HEK293T (cell line): ENCODE data around the gene FABP6.
"Not testable (repeated sequence)": the region's sequence is repeated elsewhere in the genome, so short reads cannot be mapped to it uniquely, and the experiment has no call there.

Experiments used
- CTCF ChIA-PET: fragments of 350-600 bp; formaldehyde crosslinking; extraction: SDS; loops from one replicate; lab custom pipeline; 2021; ENCODE audit warnings: antibody characterized with exemption, inconsistent platforms; lab: Yijun Ruan, JAX
- POLR2A ChIA-PET: fragments of 350-600 bp; formaldehyde crosslinking; extraction: SDS; loops from one replicate; lab custom pipeline; 2020; ENCODE audit warnings: antibody characterized with exemption, inconsistent platforms; lab: Yijun Ruan, JAX
- DNase-seq: peaks from one replicate; pipeline ENCODE4 v3.0.0; 2012; ENCODE audit warnings: mixed read lengths; ENCODE audit errors: extremely low spot score
- ARNT ChIP-seq: fragments of 450-650 bp; IDR thresholded peaks from 2 replicates; pipeline ENCODE4 v1.6.1; 2017; ENCODE audit warnings: mild to moderate bottlenecking
- BHLHE40 ChIP-seq: fragments of 450-650 bp; IDR thresholded peaks from 2 replicates; pipeline ENCODE4 v1.6.1; 2016; ENCODE audit warnings: mild to moderate bottlenecking, moderate library complexity, borderline replicate concordance
- CTBP1 ChIP-seq: fragments of 450-650 bp; IDR thresholded peaks from 2 replicates; pipeline ENCODE4 v1.6.1; 2016; ENCODE audit warnings: borderline replicate concordance
- ELF4 ChIP-seq: fragments of 450-650 bp; IDR thresholded peaks from 2 replicates; pipeline ENCODE4 v1.6.1; 2017; ENCODE audit warnings: antibody characterized with exemption
- FOXA1 ChIP-seq: fragments of 450-650 bp; IDR thresholded peaks from 2 replicates; pipeline ENCODE4 v1.6.1; 2016; ENCODE audit warnings: mild to moderate bottlenecking
- FOXK2 ChIP-seq: fragments of 450-650 bp; IDR thresholded peaks from 2 replicates; pipeline ENCODE4 v1.6.1; 2016; ENCODE audit warnings: mild to moderate bottlenecking
- FOXM1 ChIP-seq: fragments of 450-650 bp; IDR thresholded peaks from 2 replicates; pipeline ENCODE4 v1.6.1; 2017; ENCODE audit warnings: mild to moderate bottlenecking, borderline replicate concordance
- HDGF ChIP-seq: fragments of 450-650 bp; IDR thresholded peaks from 2 replicates; pipeline ENCODE4 v1.6.1; 2017; ENCODE audit warnings: antibody characterized with exemption, borderline replicate concordance
- L3MBTL2 ChIP-seq: fragments of 450-650 bp; conservative IDR thresholded peaks from 2 replicates; pipeline ENCODE4 v1.6.1; 2016; ENCODE audit warnings: mild to moderate bottlenecking
- LEF1 ChIP-seq: fragments of 450-650 bp; IDR thresholded peaks from 2 replicates; pipeline ENCODE4 v1.6.1; 2017; ENCODE audit warnings: mild to moderate bottlenecking, borderline replicate concordance
- NFRKB ChIP-seq: fragments of 450-650 bp; IDR thresholded peaks from 2 replicates; pipeline ENCODE4 v1.6.1; 2016; ENCODE audit warnings: mild to moderate bottlenecking, moderate library complexity
- PKNOX1 ChIP-seq: fragments of 450-650 bp; IDR thresholded peaks from 2 replicates; pipeline ENCODE4 v1.6.1; 2016
- SP1 ChIP-seq: fragments of 450-650 bp; IDR thresholded peaks from 2 replicates; pipeline ENCODE4 v1.6.1; 2017
- SUZ12 ChIP-seq: fragments of 450-650 bp; IDR thresholded peaks from 2 replicates; pipeline ENCODE4 v1.6.1; 2016; ENCODE audit warnings: mild to moderate bottlenecking
- ZNF384 ChIP-seq: fragments of 450-650 bp; IDR thresholded peaks from 2 replicates; pipeline ENCODE4 v1.6.1; 2016

FABP6 gene

GRCh38 chr5:160187091-160187490 is 42.2 kb upstream of the FABP6 start:
- CTCF ChIA-PET: no interaction called here
- no peak for DNase-seq
- POLR2A ChIA-PET: no interaction called here
- TF ChIP-seq LEF1 (no peak), BHLHE40 (no peak), ARNT (no peak), SUZ12 (no peak), ZNF384 (no peak), HDGF (no peak), CTBP1 (no peak), FOXA1 (no peak), PKNOX1 (no peak), SP1 (no peak)

- CTCF ChIA-PET: no interaction called here
- POLR2A ChIA-PET: no interaction called here
- DNase-seq: no peak
- TF ChIP-seq SP1: no peak
Observed at GRCh38 chr5:160188141-160189015, 40.9 kb upstream of the FABP6 start.

- TF ChIP-seq SUZ12 (no peak), FOXK2 (no peak), BHLHE40 (no peak), FOXM1 (no peak), FOXA1 (no peak), ZNF384 (no peak), L3MBTL2 (no peak), ARNT (no peak), PKNOX1 (no peak), LEF1 (no peak), HDGF (no peak), CTBP1 (no peak), ELF4 (no peak), SP1 (no peak)
- ChIA-PET CTCF (no interaction called here), POLR2A (no interaction called here)
- DNase-seq: no peak
Observed at GRCh38 chr5:160192424-160192823, 36.9 kb upstream of the FABP6 start.

- CTCF ChIA-PET, DNase-seq, POLR2A ChIA-PET: not testable (repeated sequence)
Observed at GRCh38 chr5:160193076-160193475, 36.2 kb upstream of the FABP6 start.

GRCh38 chr5:160193790-160194189 is 35.5 kb upstream of the FABP6 start:
- POLR2A ChIA-PET, CTCF ChIA-PET, DNase-seq: not testable (repeated sequence)

GRCh38 chr5:160197341-160198144 is 31.8 kb upstream of the FABP6 start:
- POLR2A ChIA-PET: interaction anchor here (1.2 kb wide), 1 partner anchor 79 kb away, joined by 3 read pairs; no protein-coding TSS in a partner anchor
- CTCF ChIA-PET: no interaction called here
- no peak for TF ChIP-seq ZNF384
- no peak for TF ChIP-seq ARNT
- TF ChIP-seq FOXA1: no peak
- TF ChIP-seq LEF1: no peak
- no peak for TF ChIP-seq NFRKB
- no peak for TF ChIP-seq BHLHE40
- no peak for TF ChIP-seq L3MBTL2
- no peak for TF ChIP-seq SUZ12
- no peak for TF ChIP-seq CTBP1
- TF ChIP-seq FOXM1: no peak
- no peak for TF ChIP-seq HDGF
- DNase-seq: no peak

GRCh38 chr5:160198146-160198545 is 31.2 kb upstream of the FABP6 start:
- CTCF ChIA-PET: interaction anchor here (0.6 to 1.1 kb wide), 2 partner anchors 17 to 117 kb away, joined by 3 read pairs; no protein-coding TSS in a partner anchor
- TF ChIP-seq ZNF384: no peak
- TF ChIP-seq ELF4: no peak
- TF ChIP-seq HDGF: no peak
- no peak for TF ChIP-seq LEF1
- no peak for TF ChIP-seq FOXA1
- no peak for TF ChIP-seq SUZ12
- no peak for TF ChIP-seq FOXM1
- TF ChIP-seq L3MBTL2: no peak
- no peak for TF ChIP-seq CTBP1
- POLR2A ChIA-PET: no interaction called here
- DNase-seq: no peak
